GM19372 (cell line): ENCODE measurements around the gene ZNF655.

Experiments used
- ATAC-seq: cut with Tn5 transposase; IDR thresholded peaks from one replicate; pipeline ENCODE4 v1.9.1; 2021; ENCODE audit warnings: mild to moderate bottlenecking, low read depth, moderate library complexity; ENCODE audit not compliant: unreplicated experiment

The ZNF655 gene

GRCh38 chr7:99601656-99602310, 43.3 kb downstream of the ZNF655 start:
- ATAC-seq: no peak

GRCh38 chr7:99605527-99605926, 47.1 kb downstream of the ZNF655 start:
- ATAC-seq: no peak

GRCh38 chr7:99606531-99606930, 48.1 kb downstream of the ZNF655 start:
- ATAC-seq: no peak

GRCh38 chr7:99607548-99607947, 49.1 kb downstream of the ZNF655 start:
- no peak for ATAC-seq

- ATAC-seq: no peak
Measured at GRCh38 chr7:99614495-99614894, 56.1 kb downstream of the ZNF655 start.

GRCh38 chr7:99615989-99616358, 57.5 kb downstream of the ZNF655 start:
- no peak for ATAC-seq

- ATAC-seq: peak; percentile 90
Measured at GRCh38 chr7:99616359-99617191, 58.1 kb downstream of the ZNF655 start, which contains the start of gene ZSCAN25. ZSCAN25 (plus strand) TSS chr7:99616946; CDS start chr7:99619607, 2,661 bp downstream.

GRCh38 chr7:99617192-99617781, 58.8 kb downstream of the ZNF655 start:
- no peak for ATAC-seq

- no peak for ATAC-seq
Measured at GRCh38 chr7:99618726-99619125, 60.3 kb downstream of the ZNF655 start.

- ATAC-seq: no peak
Measured at GRCh38 chr7:99619571-99620130, 61.2 kb downstream of the ZNF655 start.

GRCh38 chr7:99621271-99621670, 62.8 kb downstream of the ZNF655 start:
- no peak for ATAC-seq

GRCh38 chr7:99622596-99622995, 64.2 kb downstream of the ZNF655 start:
- ATAC-seq: no peak

- ATAC-seq: no peak
Measured at GRCh38 chr7:99623091-99623693, 64.8 kb downstream of the ZNF655 start.

- ATAC-seq: no peak
Measured at GRCh38 chr7:99623702-99624447, 65.4 kb downstream of the ZNF655 start.

GRCh38 chr7:99624484-99624883, 66.0 kb downstream of the ZNF655 start:
- no peak for ATAC-seq

- no peak for ATAC-seq
Measured at GRCh38 chr7:99625321-99625720, 66.9 kb downstream of the ZNF655 start.

- no peak for ATAC-seq
Measured at GRCh38 chr7:99625961-99626360, 67.5 kb downstream of the ZNF655 start.
